Measurements from ENCODE around the gene MIAT. TPM values are rescaled to one million over a fixed set of nuclear protein-coding genes. Genes with fewer than 3 reads are reported as not detected.
A peak's percentile ranks its signal among the peaks of the same experiment; 100 is the strongest.
"Not testable (repeated sequence)": the region's sequence is repeated elsewhere in the genome, so short reads cannot be mapped to it uniquely, and the experiment has no call there.

MIAT gene
- polyA plus RNA-seq (ENCODE audit: low read depth in 6 of 6) = under 1 TPM in 4 of 6 donors, not detected in 2; 0.04 to 0.16 (median 0.10) TPM

DNA sequence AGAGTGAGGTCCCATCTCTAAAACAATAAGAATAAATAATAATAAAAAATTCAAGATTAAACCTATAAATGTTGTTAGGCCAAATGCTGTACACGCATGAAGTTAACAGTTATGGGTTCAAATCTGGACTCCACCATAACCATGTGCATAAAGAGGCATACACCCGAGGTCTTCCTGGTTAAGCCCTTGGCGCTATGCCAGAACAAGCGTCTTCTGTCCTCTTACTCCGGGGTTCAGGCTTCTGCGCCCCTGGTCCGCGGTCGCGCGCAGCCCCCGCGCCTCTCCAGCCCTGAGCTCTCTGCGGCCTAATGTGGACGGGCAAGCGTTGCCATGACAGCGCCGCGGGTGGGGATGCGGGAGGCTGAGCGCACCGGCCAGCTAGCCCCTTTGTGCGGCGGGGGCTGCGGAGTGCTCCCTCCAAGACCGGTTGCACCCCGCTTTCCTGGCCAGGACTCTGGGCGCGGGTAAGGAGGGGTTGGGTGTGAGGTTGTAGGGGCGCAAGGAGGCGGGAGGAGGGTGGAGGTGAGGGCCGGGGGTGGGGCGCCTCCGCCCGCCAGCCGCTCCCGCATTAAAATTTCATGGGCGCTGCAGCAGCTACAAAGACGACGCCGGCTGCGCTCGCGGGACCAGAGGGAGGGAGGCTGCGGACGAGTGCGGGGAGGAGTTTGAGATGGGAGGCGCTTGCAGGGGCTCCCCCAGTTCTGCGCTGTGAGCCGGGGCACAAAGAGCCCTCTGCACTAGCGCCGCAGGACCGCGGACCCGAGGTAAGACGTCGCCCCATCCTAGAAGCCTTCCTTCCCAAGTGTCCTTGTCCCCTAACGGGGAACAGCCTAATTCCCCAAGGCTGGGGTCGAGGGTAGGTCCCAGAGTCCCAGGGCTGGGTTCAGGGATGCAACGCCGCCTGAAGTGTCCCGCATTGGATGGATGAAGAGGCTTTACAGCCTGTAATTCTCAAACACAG is at the start of gene MIAT:
TSS of gene MIAT (plus strand) at position 698 of the 961 bp plus-strand sequence.
- Mint-ChIP-seq H3K36me3 (no peaks in the 10 kb centered on the region), H3K27ac (peak within 1 kb of the TSS in 2 of 6 donors; percentile 43 to 84), H3K27me3 (peaks cover 28 to 48% (median 34%) of the 10 kb centered on the region in 3 donors), H3K4me3 (peak within 1 kb of the TSS; percentile 76 to 94 (median 84)), H3K9me3 (no peaks in the 10 kb centered on the region), H3K4me1 (peaks cover 21 to 27% (median 25%) of the 10 kb centered on the region in 3 donors)
- DNase-seq (peak; percentile 21), ATAC-seq (ENCODE audit: low read depth in 2 of 2) (peak; percentile 85 to 90)

- Mint-ChIP-seq H3K27me3 (peaks cover 4 to 8% (median 6%) of the 10 kb centered on the region in 3 donors), H3K4me1 (peaks cover 0 to 4% (median 0%) of the 10 kb centered on the region in 3 donors), H3K9me3 (no peaks in the 10 kb centered on the region), H3K27ac (no peak overlapping the region), H3K36me3 (no peaks in the 10 kb centered on the region), H3K4me3 (no peak overlapping the region)
- no peak for DNase-seq
- no peak for ATAC-seq (ENCODE audit: low read depth in 2 of 2)
Observed at GRCh38 chr22:26608129-26608528, 49.3 kb upstream of the MIAT start.

GRCh38 chr22:26609287-26609686 is 48.1 kb upstream of the MIAT start:
- Mint-ChIP-seq H3K27ac (no peak overlapping the region), H3K27me3 (peaks cover 4 to 10% (median 7%) of the 10 kb centered on the region in 3 donors), H3K4me3 (peak overlapping the region in 1 of 8 donors; percentile 36), H3K4me1 (peaks cover 0 to 4% (median 0%) of the 10 kb centered on the region in 3 donors), H3K36me3 (no peaks in the 10 kb centered on the region), H3K9me3 (no peaks in the 10 kb centered on the region)
- DNase-seq (no peak), ATAC-seq (ENCODE audit: low read depth in 2 of 2) (no peak)

DNA sequence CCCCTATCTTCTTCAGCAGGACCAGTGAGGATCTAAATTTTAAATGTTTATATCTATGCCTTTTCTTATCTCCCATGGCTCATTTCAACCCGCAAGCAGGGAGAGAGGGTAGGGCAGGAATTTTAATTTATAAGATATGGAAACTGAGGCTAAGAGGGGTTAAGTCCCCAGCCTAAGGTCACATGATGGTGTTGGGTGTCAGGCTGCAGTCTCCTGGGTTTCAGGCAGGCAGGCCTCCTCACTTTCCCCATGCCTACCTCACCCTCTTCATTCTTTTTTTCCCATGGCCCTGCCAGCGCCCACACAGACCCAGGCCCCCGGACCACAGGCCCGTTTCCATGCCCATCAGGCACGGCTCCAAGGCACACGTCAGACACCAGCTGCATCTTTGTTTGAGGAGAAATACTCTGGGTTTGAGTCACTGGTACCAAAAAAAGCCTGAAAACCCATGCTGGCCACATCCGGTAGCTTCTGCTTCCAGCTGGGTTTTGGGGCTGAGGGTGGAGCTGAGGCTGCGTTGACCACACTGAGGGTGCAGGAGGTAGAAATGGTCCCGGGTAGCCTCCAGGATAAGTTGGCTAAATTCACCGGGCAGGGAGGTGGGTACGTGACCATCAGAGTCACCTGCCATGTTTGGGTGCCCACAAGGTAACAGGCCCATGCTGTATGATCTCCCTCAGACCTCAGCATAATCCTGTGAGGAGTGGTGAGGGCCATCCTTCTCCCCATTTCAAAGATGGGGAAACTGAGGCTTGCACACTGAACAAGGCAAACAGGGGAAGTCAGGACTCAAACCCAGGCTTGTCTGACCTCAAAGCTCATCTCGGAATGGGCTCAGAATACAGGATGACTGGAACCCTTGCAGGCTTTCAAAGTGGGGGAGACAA is 47.1 kb upstream of the MIAT start:
- Mint-ChIP-seq H3K27ac (peak overlapping the region in 1 of 6 donors; percentile 67), H3K4me1 (peaks cover 4 to 7% (median 4%) of the 10 kb centered on the region in 3 donors), H3K4me3 (no peak overlapping the region), H3K9me3 (no peaks in the 10 kb centered on the region), H3K36me3 (no peaks in the 10 kb centered on the region), H3K27me3 (peaks cover 4 to 10% (median 7%) of the 10 kb centered on the region in 3 donors)
- DNase-seq (no peak), ATAC-seq (ENCODE audit: low read depth in 2 of 2) (no peak)

GRCh38 chr22:26610996-26611395 is 46.4 kb upstream of the MIAT start:
- H3K27me3 Mint-ChIP-seq = peaks cover 4 to 10% (median 7%) of the 10 kb centered on the region in 3 donors
- H3K36me3 Mint-ChIP-seq = no peaks in the 10 kb centered on the region
- no peak overlapping the region for H3K4me3 Mint-ChIP-seq
- H3K4me1 Mint-ChIP-seq = peaks cover 10 to 13% (median 11%) of the 10 kb centered on the region in 3 donors
- no peak for ATAC-seq (ENCODE audit: low read depth in 2 of 2)
- H3K27ac Mint-ChIP-seq = no peak overlapping the region
- no peak for DNase-seq
- H3K9me3 Mint-ChIP-seq = no peaks in the 10 kb centered on the region

- Mint-ChIP-seq H3K4me1 (peaks cover 21 to 26% (median 23%) of the 10 kb centered on the region in 3 donors), H3K27me3 (peaks cover 4 to 10% (median 7%) of the 10 kb centered on the region in 3 donors), H3K4me3 (no peak overlapping the region), H3K36me3 (no peaks in the 10 kb centered on the region), H3K27ac (no peak overlapping the region), H3K9me3 (no peaks in the 10 kb centered on the region)
- no peak for DNase-seq
- ATAC-seq (ENCODE audit: low read depth in 2 of 2) = no peak
Observed at GRCh38 chr22:26612652-26613051, 44.7 kb upstream of the MIAT start.

DNA sequence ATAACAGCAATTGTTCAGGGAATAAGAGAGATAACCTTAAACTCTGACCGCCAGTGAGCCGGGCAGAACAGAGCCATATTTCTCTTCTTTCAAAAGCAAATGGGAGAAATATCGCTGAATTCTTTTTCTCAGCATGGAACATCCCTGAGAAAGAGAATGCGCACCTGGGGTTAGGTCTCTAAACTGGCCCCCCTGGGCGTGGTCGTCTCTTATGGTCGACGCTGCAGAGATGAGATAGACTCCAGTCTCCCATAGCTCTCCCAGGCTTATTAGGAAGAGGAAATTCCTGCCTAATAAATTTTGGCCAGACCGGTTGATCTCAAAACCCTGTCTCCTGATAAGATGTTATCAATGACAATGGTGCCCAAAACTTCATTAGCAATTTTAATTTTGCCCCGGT is 43.6 kb upstream of the MIAT start:
- not testable (repeated sequence) for ATAC-seq (ENCODE audit: low read depth in 2 of 2); H3K36me3 Mint-ChIP-seq; H3K4me3 Mint-ChIP-seq; DNase-seq; H3K9me3 Mint-ChIP-seq
- Mint-ChIP-seq H3K27ac (peak overlapping the region in 1 of 6 donors; percentile 42), H3K4me1 (peaks cover 23 to 31% (median 28%) of the 10 kb centered on the region in 3 donors), H3K27me3 (peaks cover 1 to 10% (median 7%) of the 10 kb centered on the region in 3 donors)

DNA sequence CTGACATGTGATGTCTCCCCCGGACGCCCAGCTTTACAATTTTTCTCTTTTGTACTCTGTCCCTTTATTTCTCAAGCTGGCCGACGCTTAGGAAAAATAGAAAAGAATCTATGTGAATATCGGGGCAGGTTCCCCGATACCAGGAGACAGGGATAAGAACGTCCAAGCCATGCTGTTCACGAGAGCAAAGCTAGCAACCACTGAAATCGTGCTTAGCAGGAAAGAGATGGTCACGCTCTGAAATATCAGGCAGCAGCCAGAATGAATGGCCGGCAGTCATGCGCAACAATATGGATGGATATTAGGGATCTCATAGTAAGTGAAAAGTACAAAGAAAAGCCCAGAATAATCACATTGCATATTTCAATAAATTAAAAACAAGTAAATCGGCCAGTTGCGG is 43.1 kb upstream of the MIAT start:
- peaks cover 0 to 16% (median 7%) of the 10 kb centered on the region in 3 donors for H3K27me3 Mint-ChIP-seq
- H3K4me1 Mint-ChIP-seq = peaks cover 21 to 31% (median 28%) of the 10 kb centered on the region in 3 donors
- DNase-seq (no peak), ATAC-seq (ENCODE audit: low read depth in 2 of 2) (no peak)
- no peak overlapping the region for H3K4me3 Mint-ChIP-seq
- no peaks in the 10 kb centered on the region for H3K36me3 Mint-ChIP-seq
- H3K27ac Mint-ChIP-seq = peak overlapping the region in 1 of 6 donors; percentile 42
- no peaks in the 10 kb centered on the region for H3K9me3 Mint-ChIP-seq

GRCh38 chr22:26615149-26615548 is 42.2 kb upstream of the MIAT start:
- DNase-seq (peak; percentile 21), ATAC-seq (ENCODE audit: low read depth in 2 of 2) (peak; percentile 93)
- Mint-ChIP-seq H3K4me1 (peaks cover 20 to 31% (median 28%) of the 10 kb centered on the region in 3 donors), H3K27me3 (peaks cover 0 to 16% (median 7%) of the 10 kb centered on the region in 3 donors), H3K36me3 (no peaks in the 10 kb centered on the region), H3K27ac (peak overlapping the region in 2 of 6 donors; percentile 34 to 53), H3K9me3 (no peaks in the 10 kb centered on the region), H3K4me3 (peak overlapping the region in 2 of 8 donors; percentile 20 to 68)

- Mint-ChIP-seq H3K27me3 (peaks cover 0 to 16% (median 7%) of the 10 kb centered on the region in 3 donors), H3K9me3 (no peaks in the 10 kb centered on the region), H3K36me3 (no peaks in the 10 kb centered on the region), H3K4me1 (peaks cover 20 to 31% (median 28%) of the 10 kb centered on the region in 3 donors), H3K4me3 (peak overlapping the region in 1 of 8 donors; percentile 68), H3K27ac (peak overlapping the region in 3 of 6 donors; percentile 11 to 94 (median 26))
- DNase-seq = no peak
- no peak for ATAC-seq (ENCODE audit: low read depth in 2 of 2)
Observed at GRCh38 chr22:26615830-26616435, 41.5 kb upstream of the MIAT start.

DNA sequence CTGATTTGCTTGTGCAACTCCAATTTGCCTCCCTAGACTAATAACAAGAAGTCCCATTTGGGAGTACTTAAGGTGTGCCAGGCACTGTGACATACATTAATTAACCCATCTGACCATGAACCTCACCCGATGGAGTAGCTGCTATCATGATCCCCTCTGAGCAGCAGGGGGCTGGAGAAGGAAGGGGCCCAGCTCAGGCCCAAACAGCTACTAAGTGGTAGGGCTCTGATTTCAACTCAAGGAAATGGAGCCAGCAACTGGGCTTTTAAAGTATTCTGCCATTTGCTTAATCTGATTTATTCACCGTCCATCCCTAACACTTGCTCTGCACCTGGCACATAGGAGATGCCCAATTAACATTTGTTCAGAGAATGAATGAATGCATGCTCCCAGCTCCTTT is 40.7 kb upstream of the MIAT start:
- DNase-seq = no peak
- no peak overlapping the region for H3K4me3 Mint-ChIP-seq
- ATAC-seq (ENCODE audit: low read depth in 2 of 2) = no peak
- H3K9me3 Mint-ChIP-seq = no peaks in the 10 kb centered on the region
- H3K4me1 Mint-ChIP-seq = peaks cover 20 to 31% (median 28%) of the 10 kb centered on the region in 3 donors
- H3K27me3 Mint-ChIP-seq = peaks cover 0 to 16% (median 7%) of the 10 kb centered on the region in 3 donors
- H3K27ac Mint-ChIP-seq = peak overlapping the region in 2 of 6 donors; percentile 11 to 53
- no peaks in the 10 kb centered on the region for H3K36me3 Mint-ChIP-seq

DNA sequence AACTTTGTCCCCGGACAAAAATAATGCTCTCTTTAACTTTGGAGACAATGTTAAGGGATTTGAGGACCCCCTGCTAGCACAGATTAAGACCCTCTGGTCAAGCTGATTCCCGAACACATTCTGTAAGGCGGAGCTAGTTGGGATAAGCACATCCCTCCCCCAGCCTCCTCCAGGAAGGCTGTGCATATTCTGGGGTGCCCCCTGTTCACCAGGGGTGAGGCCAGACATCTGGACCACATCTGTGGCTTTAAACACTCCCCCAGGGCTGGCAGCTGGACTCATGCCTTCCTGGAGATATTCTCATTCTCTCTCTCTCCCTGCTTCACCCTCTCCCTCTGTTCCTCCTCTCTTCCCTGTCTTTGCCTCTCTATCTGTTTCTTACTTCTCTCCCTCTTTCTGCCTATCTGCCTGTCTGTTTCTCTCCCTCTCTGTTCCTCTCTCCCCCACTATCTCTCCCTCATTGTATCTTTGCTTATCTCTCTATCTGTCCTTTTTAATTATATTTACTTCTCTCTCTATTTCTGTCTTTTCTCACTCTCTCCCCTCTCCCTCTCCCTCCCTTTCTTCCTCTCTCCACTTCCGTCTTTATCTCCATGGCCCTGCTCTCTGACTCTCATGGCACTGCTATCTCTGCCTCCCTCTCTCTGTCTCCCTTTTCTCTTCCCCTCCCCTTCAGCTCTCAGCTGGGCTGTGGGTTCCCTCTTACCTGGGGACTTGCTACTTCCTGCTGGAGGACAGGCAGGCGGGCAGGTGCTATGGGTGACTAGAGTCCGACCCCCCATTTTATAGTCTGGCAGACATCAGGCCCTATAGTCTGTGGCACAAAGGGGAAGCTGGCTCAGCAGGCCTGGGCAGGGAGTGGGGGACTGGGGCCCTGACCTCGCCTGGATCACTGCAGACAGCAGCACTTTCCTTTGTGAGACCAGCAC is 39.9 kb upstream of the MIAT start, which contains the start of gene CRYBB1:
TSS of gene CRYBB1 (minus strand) at position 757 of the 929 bp plus-strand sequence. CDS start 1,708 bp downstream, outside the sequence.
- H3K4me1 Mint-ChIP-seq = peaks cover 20 to 31% (median 28%) of the 10 kb centered on the region in 3 donors
- no peaks in the 10 kb centered on the region for H3K36me3 Mint-ChIP-seq
- peak within 1 kb of the TSS in 5 of 6 donors; percentile 11 to 94 (median 89) for H3K27ac Mint-ChIP-seq
- ATAC-seq (ENCODE audit: low read depth in 2 of 2) (peak; percentile 45 to 50), DNase-seq (no peak)
- peaks cover 0 to 21% (median 7%) of the 10 kb centered on the region in 3 donors for H3K27me3 Mint-ChIP-seq
- H3K9me3 Mint-ChIP-seq = no peaks in the 10 kb centered on the region
- H3K4me3 Mint-ChIP-seq = peak within 1 kb of the TSS in 2 of 8 donors; percentile 30 to 37

All from naive B cell (primary cell).